HCT116 (cell line): ENCODE results near the gene PHYHIPL. TPM values are rescaled to one million over a fixed set of nuclear protein-coding genes. Genes with fewer than 3 reads are reported as not detected.

Experiments
- ATAC-seq: fragments of 200-7000 bp; cut with Tn5 transposase; 2 replicates; pipeline ENCODE4 v1.9.1; 2020; ENCODE audit warnings: mild to moderate bottlenecking, moderate library complexity
- BruUV-seq: library from RNA; stranded (reverse); fragments of 400-500 nt; replicated peaks from 2 replicates; lab custom pipeline; 2021; lab: Mats Ljungman, UMichigan
- CTCF ChIA-PET: fragments of 300-600 bp; sonication (Branson Sonifier 250); formaldehyde crosslinking; loops from one replicate; lab custom pipeline; 2021; ENCODE audit warnings: antibody characterized with exemption; lab: Charles Lee
- POLR2A ChIA-PET: fragments of 300-600, 350-600 bp; sonication (Branson Sonifier 250); formaldehyde crosslinking; loops from one replicate; lab custom pipeline; 2021; ENCODE audit warnings: antibody characterized with exemption; lab: Charles Lee
- RAD21 ChIA-PET, 2 experiments: fragments of 300-600 bp; sonication (Branson Sonifier 250); formaldehyde crosslinking; loops; one replicate each; lab custom pipeline; 2023; ENCODE audit warnings: low total read pairs in 2 of 2; ENCODE audit not compliant: uncharacterized antibody in 2 of 2, unreplicated experiment in 2 of 2, low non-redundant PET in 1 of 2; lab: Charles Lee
- DNase-seq: peaks from one replicate; pipeline ENCODE4 v3.0.0-alpha.2; 2010; ENCODE audit warnings: low read depth, low spot score
- H2AFZ ChIP-seq: fragments of 200-600 bp; shearing (Covaris generic), sonication (generic); 2 replicates; pipeline ENCODE4 v1.6.1; 2017; ENCODE audit warnings: low read depth, mixed run types, mixed read lengths, antibody characterized with exemption, low read length; ENCODE audit not compliant: poor library complexity, severe bottlenecking
- H3K27ac ChIP-seq: 2 replicates; pipeline ENCODE4 v1.5.1; 2012; ENCODE audit warnings: low read depth, low read length
- H3K27me3 ChIP-seq: fragments of 200-600 bp; sonication (generic); 2 replicates; pipeline ENCODE4 v1.6.1; 2016; ENCODE audit warnings: mixed run types, low read length, mixed read lengths; ENCODE audit not compliant: insufficient read depth
- H3K36me3 ChIP-seq, 2 experiments: fragments of 200-500 bp in 1 of 2; fragments of 200-600 bp in 1 of 2; sonication (Bioruptor generic) in 1 of 2; sonication (generic) in 1 of 2; 2 replicates each; pipeline versions ENCODE4 v1.5.1 to v1.6.1; 2014 to 2016; ENCODE audit warnings: low read length in 2 of 2, inconsistent platforms in 1 of 2, mixed read lengths in 1 of 2, mixed run types in 1 of 2; ENCODE audit not compliant: insufficient read depth in 2 of 2, control insufficient read depth in 1 of 2
- H3K4me1 ChIP-seq, 2 experiments: fragments of 200-600 bp in 1 of 2; sonication (generic) in 1 of 2; 2 replicates each; pipeline versions ENCODE4 v1.5.1 to v1.6.1; 2012 to 2017; ENCODE audit warnings: low read length in 2 of 2, inconsistent platforms in 1 of 2, mild to moderate bottlenecking in 1 of 2, mixed read lengths in 1 of 2, mixed run types in 1 of 2, moderate library complexity in 1 of 2; ENCODE audit not compliant: insufficient read depth in 2 of 2, control insufficient read depth in 1 of 2
- H3K4me2 ChIP-seq: fragments of 200-600 bp; sonication (generic); 2 replicates; pipeline ENCODE4 v1.6.1; 2017; ENCODE audit warnings: mixed run types, low read length, mixed read lengths
- H3K4me3 ChIP-seq, 2 experiments: fragments of 200-600 bp in 1 of 2; sonication (generic) in 1 of 2; replicated peaks in 1 of 2; 2 replicates each; pipeline ENCODE4 v1.5.1; 2011 to 2016; ENCODE audit warnings: low read length in 2 of 2, control low read depth in 1 of 2, low read depth in 1 of 2, mild to moderate bottlenecking in 1 of 2, mixed read lengths in 1 of 2, mixed run types in 1 of 2
- H3K79me2 ChIP-seq: fragments of 200-600 bp; sonication (generic); 2 replicates; pipeline ENCODE4 v1.6.1; 2017; ENCODE audit warnings: mild to moderate bottlenecking, mixed run types, low read length, moderate library complexity, mixed read lengths; ENCODE audit not compliant: insufficient read depth
- H3K9ac ChIP-seq: fragments of 200-600 bp; sonication (generic); 2 replicates; pipeline ENCODE4 v1.6.1; 2016; ENCODE audit warnings: low read length, mixed read lengths
- H3K9me2 ChIP-seq: fragments of 200-600 bp; sonication (generic), shearing (Covaris generic); 2 replicates; pipeline ENCODE4 v1.6.1; 2017; ENCODE audit warnings: mixed run types, mild to moderate bottlenecking, moderate library complexity; ENCODE audit not compliant: insufficient read depth
- H3K9me3 ChIP-seq, 2 experiments: fragments of 200-500 bp in 1 of 2; fragments of 200-600 bp in 1 of 2; sonication (Bioruptor generic) in 1 of 2; sonication (generic) in 1 of 2; 2 replicates each; pipeline ENCODE4 v1.6.1; 2014 to 2017; ENCODE audit warnings: low read length in 2 of 2, mixed read lengths in 2 of 2, inconsistent platforms in 1 of 2, low read depth in 1 of 2, mild to moderate bottlenecking in 1 of 2, mixed run types in 1 of 2, moderate library complexity in 1 of 2; ENCODE audit not compliant: control insufficient read depth in 1 of 2, insufficient read depth in 1 of 2
- H4K20me1 ChIP-seq: fragments of 200-600 bp; sonication (generic), shearing (Covaris generic); 2 replicates; pipeline ENCODE4 v1.6.1; 2017; ENCODE audit warnings: mixed run types, mild to moderate bottlenecking, moderate library complexity; ENCODE audit not compliant: insufficient read depth
- EGR1 ChIP-seq: IDR thresholded peaks from 2 replicates; pipeline ENCODE4 v1.6.1; 2012; ENCODE audit warnings: low read depth
- EZH2 ChIP-seq: fragments of 200-600 bp; sonication (generic); IDR thresholded peaks from 2 replicates; pipeline ENCODE4 v1.6.1; 2017; ENCODE audit warnings: antibody characterized with exemption, mixed run types
- EZH2phosphoT487 ChIP-seq: fragments of 200-600 bp; IDR thresholded peaks from 2 replicates; pipeline ENCODE4 v1.6.1; 2018; ENCODE audit warnings: antibody characterized with exemption, borderline replicate concordance
- FOSL1 ChIP-seq: IDR thresholded peaks from 2 replicates; pipeline ENCODE4 v1.6.1; 2012; ENCODE audit warnings: low read depth
- POLR2A ChIP-seq: IDR thresholded peaks from 2 replicates; pipeline ENCODE4 v1.7.0; 2011; ENCODE audit warnings: borderline replicate concordance; ENCODE audit not compliant: insufficient read depth, insufficient read length; ENCODE audit errors: extremely low read depth
- RAD21 ChIP-seq: IDR thresholded peaks from 2 replicates; pipeline ENCODE4 v1.6.1; 2012; ENCODE audit warnings: low read depth, mild to moderate bottlenecking
- SP1 ChIP-seq: IDR thresholded peaks from 2 replicates; pipeline ENCODE4 v1.6.1; 2012; ENCODE audit warnings: low read depth
- SRF ChIP-seq: IDR thresholded peaks from 2 replicates; pipeline ENCODE4 v1.6.1; 2012; ENCODE audit warnings: low read depth
- ZFX ChIP-seq: fragments of 450-650 bp; IDR thresholded peaks from 2 replicates; pipeline ENCODE4 v1.6.1; 2017
- ZNF274 ChIP-seq: fragments of 200-500 bp; sonication (Bioruptor generic); IDR thresholded peaks from 2 replicates; pipeline ENCODE4 v1.6.1; 2014; ENCODE audit warnings: mild to moderate bottlenecking, low read depth, low read length, inconsistent platforms
- intact Hi-C: fragments of 100-400 bp; cut with micrococcal nuclease; formaldehyde crosslinking; loops from 2 replicates; pipeline ENCODE4 v1.10.0; 2022
- total RNA-seq: library from RNA; stranded (reverse); gene quantifications from one replicate; pipeline ENCODE4 v1.2.1, GENCODE V29; 2021; ENCODE audit not compliant: unreplicated experiment
- TF ChIP-seq, protein P1 (sequence below): IDR thresholded peaks from 2 replicates; pipeline ENCODE4 v1.6.1; 2012
- TF ChIP-seq, protein P2 (sequence below), 3 experiments: fragments of 200-600 bp in 1 of 3; sonication (generic) in 1 of 3; IDR thresholded peaks in 2 of 3; conservative IDR thresholded peaks in 1 of 3; 2 replicates each; pipeline ENCODE4 v1.5.1; 2012 to 2017; ENCODE audit warnings: low read depth in 2 of 3, low read length in 2 of 3, antibody characterized with exemption in 1 of 3, borderline replicate concordance in 1 of 3, control low read depth in 1 of 3, mild to moderate bottlenecking in 1 of 3, mixed read lengths in 1 of 3, mixed run types in 1 of 3, moderate library complexity in 1 of 3; ENCODE audit not compliant: insufficient read depth in 1 of 3
- TF ChIP-seq, protein P3 (sequence below): IDR thresholded peaks from 2 replicates; pipeline ENCODE4 v1.6.1; 2011; ENCODE audit warnings: mild to moderate bottlenecking, low read length, moderate library complexity; ENCODE audit not compliant: insufficient replicate concordance; ENCODE audit errors: extremely low read depth

PHYHIPL gene
- total RNA-seq, 1 experiment from 2014 or later = not detected

DNA sequence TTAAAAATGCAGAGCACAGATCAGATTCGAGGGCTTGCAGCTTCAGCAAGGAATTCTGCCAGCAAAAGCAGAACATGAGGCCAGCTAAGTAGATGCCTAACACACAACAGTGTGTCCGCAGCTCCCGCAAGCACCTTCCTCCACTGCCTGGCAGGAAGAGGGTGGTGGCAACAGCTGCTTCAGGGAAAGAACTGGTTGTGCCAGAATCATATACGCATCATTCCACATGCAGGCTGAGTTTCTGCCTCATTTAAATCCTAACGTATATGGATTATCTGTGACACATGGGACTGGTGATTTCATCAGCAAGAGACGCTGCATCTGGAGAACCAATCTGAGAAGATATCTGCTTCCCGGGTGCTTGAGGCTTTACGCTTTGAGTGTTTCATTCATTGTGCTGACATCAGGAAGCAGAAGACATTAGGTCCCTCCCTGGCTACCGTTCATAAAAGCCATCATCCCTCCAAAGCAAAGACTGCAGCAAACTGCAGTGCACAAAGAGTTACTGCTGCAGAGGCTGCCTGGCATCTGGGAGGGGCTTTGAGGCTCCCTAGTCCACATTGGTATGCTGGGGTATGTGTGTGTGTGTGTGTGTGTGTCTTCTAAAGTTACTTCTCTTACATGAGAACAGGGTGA lies 107.1 kb downstream of the PHYHIPL start:
- H2AFZ ChIP-seq = no peak overlapping the region
- POLR2A ChIA-PET = no interaction called here
- BruUV-seq = no TSS peak
- H4K20me1 ChIP-seq = no peaks in the 10 kb centered on the region
- CTCF ChIA-PET = no interaction called here
- H3K4me2 ChIP-seq = no peak overlapping the region
- H3K4me1 ChIP-seq = no peaks in the 10 kb centered on the region
- no peak overlapping the region for H3K27ac ChIP-seq
- no peaks in the 10 kb centered on the region for H3K9me3 ChIP-seq
- no peaks in the 10 kb centered on the region for H3K36me3 ChIP-seq
- H3K4me3 ChIP-seq = no peak overlapping the region
- intact Hi-C loops = no loop called here
- DNase-seq (no peak), ATAC-seq (no peak)
- TF ChIP-seq SRF (no peak), ZFX (no peak)
- TF ChIP-seq, protein P1, sequence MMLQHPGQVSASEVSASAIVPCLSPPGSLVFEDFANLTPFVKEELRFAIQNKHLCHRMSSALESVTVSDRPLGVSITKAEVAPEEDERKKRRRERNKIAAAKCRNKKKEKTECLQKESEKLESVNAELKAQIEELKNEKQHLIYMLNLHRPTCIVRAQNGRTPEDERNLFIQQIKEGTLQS = no peak
- no peaks in the 10 kb centered on the region for H3K9me2 ChIP-seq
- no peak overlapping the region for H3K9ac ChIP-seq
- H3K27me3 ChIP-seq = peaks cover 12% of the 10 kb centered on the region; the same call in 1 of the 2 replicates
- RAD21 ChIA-PET = no interaction called here
- H3K79me2 ChIP-seq = no peaks in the 10 kb centered on the region

DNA sequence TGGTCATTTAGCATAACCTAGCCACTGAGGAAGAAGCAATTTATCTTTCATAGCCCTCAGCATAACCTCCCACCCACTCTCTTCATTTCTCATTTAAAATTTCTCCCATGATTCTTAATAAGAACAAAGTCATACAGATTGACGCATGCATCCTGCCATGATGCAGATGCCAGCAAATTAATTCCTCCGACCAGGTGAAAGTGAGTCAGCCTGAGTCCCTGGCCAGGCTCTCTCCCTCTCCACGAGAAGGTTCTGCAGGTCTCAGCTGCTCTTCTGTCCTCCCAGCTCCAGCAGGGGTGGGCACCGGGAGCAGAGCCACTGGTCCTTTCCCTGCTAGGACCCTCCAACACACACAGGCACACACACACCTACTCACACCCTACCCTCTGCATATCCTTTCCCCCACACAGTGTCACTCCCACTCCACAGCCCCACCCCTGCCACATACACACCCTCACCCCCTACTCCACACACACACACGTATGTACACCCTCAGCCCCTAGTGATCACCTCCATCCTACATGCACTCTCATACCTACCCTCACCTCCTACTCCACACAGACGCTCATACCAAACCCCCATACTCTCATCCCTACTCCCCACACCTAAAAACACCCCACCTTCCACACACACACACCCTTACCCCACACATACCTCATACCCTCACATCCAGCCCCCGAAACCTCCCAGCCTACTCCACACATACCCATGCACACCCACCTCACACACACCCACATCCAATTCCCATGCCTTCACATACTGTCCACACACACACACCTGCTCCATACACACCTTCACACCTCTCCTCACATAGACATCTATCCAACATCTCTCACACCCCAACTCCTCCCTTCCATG lies 107.9 kb downstream of the PHYHIPL start:
- H3K9me3 ChIP-seq = no peaks in the 10 kb centered on the region
- ChIA-PET CTCF (no interaction called here), RAD21 (no interaction called here), POLR2A (no interaction called here)
- H2AFZ ChIP-seq = no peak overlapping the region
- no peak for ATAC-seq
- intact Hi-C loops = no loop called here
- H4K20me1 ChIP-seq = no peaks in the 10 kb centered on the region
- no peak overlapping the region for H3K4me3 ChIP-seq
- H3K4me2 ChIP-seq = no peak overlapping the region
- no peaks in the 10 kb centered on the region for H3K4me1 ChIP-seq
- H3K9me2 ChIP-seq = no peaks in the 10 kb centered on the region
- BruUV-seq = no TSS peak
- no peak for DNase-seq
- no peaks in the 10 kb centered on the region for H3K79me2 ChIP-seq
- no peak overlapping the region for H3K9ac ChIP-seq
- peaks cover 12% of the 10 kb centered on the region; the same call in 1 of the 2 replicates for H3K27me3 ChIP-seq
- H3K36me3 ChIP-seq = no peaks in the 10 kb centered on the region
- no peak overlapping the region for H3K27ac ChIP-seq
- TF ChIP-seq EZH2 (no peak), SP1 (no peak), FOSL1 (no peak), EZH2phosphoT487 (no peak), EGR1 (no peak), ZNF274 (no peak), RAD21 (no peak), POLR2A (no peak)
- TF ChIP-seq, protein P2, sequence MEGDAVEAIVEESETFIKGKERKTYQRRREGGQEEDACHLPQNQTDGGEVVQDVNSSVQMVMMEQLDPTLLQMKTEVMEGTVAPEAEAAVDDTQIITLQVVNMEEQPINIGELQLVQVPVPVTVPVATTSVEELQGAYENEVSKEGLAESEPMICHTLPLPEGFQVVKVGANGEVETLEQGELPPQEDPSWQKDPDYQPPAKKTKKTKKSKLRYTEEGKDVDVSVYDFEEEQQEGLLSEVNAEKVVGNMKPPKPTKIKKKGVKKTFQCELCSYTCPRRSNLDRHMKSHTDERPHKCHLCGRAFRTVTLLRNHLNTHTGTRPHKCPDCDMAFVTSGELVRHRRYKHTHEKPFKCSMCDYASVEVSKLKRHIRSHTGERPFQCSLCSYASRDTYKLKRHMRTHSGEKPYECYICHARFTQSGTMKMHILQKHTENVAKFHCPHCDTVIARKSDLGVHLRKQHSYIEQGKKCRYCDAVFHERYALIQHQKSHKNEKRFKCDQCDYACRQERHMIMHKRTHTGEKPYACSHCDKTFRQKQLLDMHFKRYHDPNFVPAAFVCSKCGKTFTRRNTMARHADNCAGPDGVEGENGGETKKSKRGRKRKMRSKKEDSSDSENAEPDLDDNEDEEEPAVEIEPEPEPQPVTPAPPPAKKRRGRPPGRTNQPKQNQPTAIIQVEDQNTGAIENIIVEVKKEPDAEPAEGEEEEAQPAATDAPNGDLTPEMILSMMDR (IDR thresholded peaks at IDR 0.05 in 2 of 3, conservative IDR thresholded peaks at IDR 0.05 in 1 of 3; ENCODE audit: borderline replicate concordance in 1 of 3, insufficient read depth in 1 of 3, low read depth in 2 of 3, low read length in 2 of 3) = no peak
- TF ChIP-seq, protein P1 = no peak
- TF ChIP-seq, protein P3, sequence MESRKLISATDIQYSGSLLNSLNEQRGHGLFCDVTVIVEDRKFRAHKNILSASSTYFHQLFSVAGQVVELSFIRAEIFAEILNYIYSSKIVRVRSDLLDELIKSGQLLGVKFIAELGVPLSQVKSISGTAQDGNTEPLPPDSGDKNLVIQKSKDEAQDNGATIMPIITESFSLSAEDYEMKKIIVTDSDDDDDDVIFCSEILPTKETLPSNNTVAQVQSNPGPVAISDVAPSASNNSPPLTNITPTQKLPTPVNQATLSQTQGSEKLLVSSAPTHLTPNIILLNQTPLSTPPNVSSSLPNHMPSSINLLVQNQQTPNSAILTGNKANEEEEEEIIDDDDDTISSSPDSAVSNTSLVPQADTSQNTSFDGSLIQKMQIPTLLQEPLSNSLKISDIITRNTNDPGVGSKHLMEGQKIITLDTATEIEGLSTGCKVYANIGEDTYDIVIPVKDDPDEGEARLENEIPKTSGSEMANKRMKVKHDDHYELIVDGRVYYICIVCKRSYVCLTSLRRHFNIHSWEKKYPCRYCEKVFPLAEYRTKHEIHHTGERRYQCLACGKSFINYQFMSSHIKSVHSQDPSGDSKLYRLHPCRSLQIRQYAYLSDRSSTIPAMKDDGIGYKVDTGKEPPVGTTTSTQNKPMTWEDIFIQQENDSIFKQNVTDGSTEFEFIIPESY = no peak
